Tibial artery (tissue), 4 donors: ENCODE data around the gene HOXC10.

Source experiments
- DNase-seq, 2 donors: peaks; one replicate each; pipeline ENCODE4 v3.0.0-alpha.2; 2019
- H3K27ac ChIP-seq, 2 donors: fragments of 200-600 bp; sonication (generic) in 1 of 2; 1 replicate in 1 of 2; 2 replicates in 1 of 2; pipeline ENCODE4 v1.5.1; 2018 to 2019; ENCODE audit warnings: mild to moderate bottlenecking in 1 of 2
- H3K27me3 ChIP-seq, 2 donors: fragments of 200-600 bp; sonication (generic) in 1 of 2; one replicate each; pipeline versions ENCODE4 v1.5.1 to v1.6.0; 2016 to 2019
- H3K36me3 ChIP-seq, 3 donors: fragments of 200-600 bp; sonication (generic) in 2 of 3; one replicate each; pipeline ENCODE4 v1.5.1; 2016 to 2019; ENCODE audit warnings: mild to moderate bottlenecking in 2 of 3
- H3K4me1 ChIP-seq, 4 donors: fragments of 200-600 bp; sonication (generic) in 2 of 4; 1 replicate in 3 of 4; 2 replicates in 1 of 4; pipeline ENCODE4 v1.5.1; 2016 to 2019
- H3K4me3 ChIP-seq, 2 donors: fragments of 200-600 bp; sonication (generic) in 1 of 2; 1 replicate in 1 of 2; 2 replicates in 1 of 2; pipeline ENCODE4 v1.5.1; 2018 to 2019; ENCODE audit warnings: mild to moderate bottlenecking in 2 of 2
- H3K9me3 ChIP-seq, 3 donors: fragments of 200-600 bp; sonication (generic) in 1 of 3; one replicate each; pipeline ENCODE4 v1.5.1; 2016 to 2019
- intact Hi-C: fragments of 100-400 bp; cut with DNase I; formaldehyde crosslinking; loops from one replicate; pipeline ENCODE4 v1.15.0; 2023; ENCODE audit warnings: low total_unique reads
- TF ChIP-seq, protein P1 (sequence below), 2 experiments: fragments of 200-600 bp in 1 of 2; fragments of 450-650 bp in 1 of 2; IDR thresholded peaks; one replicate each; pipeline ENCODE4 v1.5.1; 2017 to 2019; ENCODE audit warnings: antibody characterized with exemption in 2 of 2, mild to moderate bottlenecking in 1 of 2, moderate library complexity in 1 of 2

Gene HOXC10

DNA sequence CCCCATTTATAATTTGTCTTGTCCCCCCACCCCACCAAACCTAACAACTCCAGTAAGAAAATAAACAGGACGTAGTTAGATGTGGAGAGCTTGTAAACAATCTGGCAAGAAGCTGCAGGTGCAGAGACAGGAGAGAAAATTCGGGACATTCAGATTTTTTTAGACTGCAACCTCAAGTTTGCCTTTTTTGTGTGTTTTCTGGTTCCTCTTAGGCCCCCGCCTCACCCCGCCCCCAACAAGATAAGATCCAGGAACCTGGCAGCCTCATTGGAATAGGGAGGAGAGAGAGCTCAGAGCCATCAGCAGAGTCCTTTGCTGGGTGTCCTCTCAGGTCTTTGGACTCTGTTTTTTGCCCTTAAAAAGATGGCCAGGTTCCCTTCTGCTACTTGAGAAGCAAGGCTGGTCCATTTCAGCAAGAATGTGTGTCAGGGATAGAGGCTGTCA lies 2.9 kb downstream of the HOXC10 start:
- H3K9me3 ChIP-seq, result no peaks in the 10 kb centered on the region
- TF ChIP-seq, protein P1, sequence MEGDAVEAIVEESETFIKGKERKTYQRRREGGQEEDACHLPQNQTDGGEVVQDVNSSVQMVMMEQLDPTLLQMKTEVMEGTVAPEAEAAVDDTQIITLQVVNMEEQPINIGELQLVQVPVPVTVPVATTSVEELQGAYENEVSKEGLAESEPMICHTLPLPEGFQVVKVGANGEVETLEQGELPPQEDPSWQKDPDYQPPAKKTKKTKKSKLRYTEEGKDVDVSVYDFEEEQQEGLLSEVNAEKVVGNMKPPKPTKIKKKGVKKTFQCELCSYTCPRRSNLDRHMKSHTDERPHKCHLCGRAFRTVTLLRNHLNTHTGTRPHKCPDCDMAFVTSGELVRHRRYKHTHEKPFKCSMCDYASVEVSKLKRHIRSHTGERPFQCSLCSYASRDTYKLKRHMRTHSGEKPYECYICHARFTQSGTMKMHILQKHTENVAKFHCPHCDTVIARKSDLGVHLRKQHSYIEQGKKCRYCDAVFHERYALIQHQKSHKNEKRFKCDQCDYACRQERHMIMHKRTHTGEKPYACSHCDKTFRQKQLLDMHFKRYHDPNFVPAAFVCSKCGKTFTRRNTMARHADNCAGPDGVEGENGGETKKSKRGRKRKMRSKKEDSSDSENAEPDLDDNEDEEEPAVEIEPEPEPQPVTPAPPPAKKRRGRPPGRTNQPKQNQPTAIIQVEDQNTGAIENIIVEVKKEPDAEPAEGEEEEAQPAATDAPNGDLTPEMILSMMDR (IDR thresholded peaks at IDR 0.05), result no peak
- H3K4me3 ChIP-seq, result peak overlapping the region; percentile 64 to 84
- DNase-seq, result no peak
- H3K36me3 ChIP-seq, result no peaks in the 10 kb centered on the region
- H3K27ac ChIP-seq, result peak overlapping the region; percentile 93 to 98
- peaks cover 4 to 73% (median 48%) of the 10 kb centered on the region in 4 donors for H3K4me1 ChIP-seq
- intact Hi-C loops, result no loop called here
- H3K27me3 ChIP-seq, result no peaks in the 10 kb centered on the region

DNA sequence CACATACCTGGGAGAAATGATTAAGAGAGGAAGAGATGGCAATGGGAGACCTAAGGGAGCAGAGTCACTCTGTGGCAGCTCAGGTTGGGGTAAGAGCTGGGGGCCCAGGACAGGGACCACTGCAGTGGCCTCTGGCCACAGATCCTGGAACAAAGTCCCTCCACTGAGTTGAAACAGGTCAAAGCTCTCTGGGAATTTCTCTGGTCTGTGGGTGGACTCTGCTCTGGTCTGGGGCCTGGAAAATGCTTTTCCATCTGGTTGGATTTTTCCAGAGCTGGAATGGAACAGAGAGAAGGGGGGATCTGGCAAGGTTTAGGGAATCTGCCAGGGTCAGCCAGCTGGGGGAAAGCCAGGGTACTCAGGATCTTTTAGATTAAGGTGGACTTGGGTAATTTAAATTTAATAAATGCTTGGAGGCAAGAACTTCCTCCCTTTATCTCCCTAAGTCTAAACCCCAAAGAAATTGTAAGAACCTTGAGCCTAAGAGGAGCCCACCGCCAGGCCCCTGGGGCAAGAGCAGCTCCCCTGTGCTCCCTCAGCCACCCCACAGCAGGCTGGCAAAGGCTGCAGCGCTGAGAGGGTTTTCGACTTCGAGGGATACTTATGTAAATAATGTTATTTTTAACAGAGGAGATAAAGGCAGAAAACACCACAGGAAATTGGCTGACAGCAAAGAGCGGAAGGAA lies 3.7 kb downstream of the HOXC10 start:
- Histone ChIP-seq H3K27ac (peak overlapping the region; percentile 93 to 98), H3K36me3 (no peaks in the 10 kb centered on the region), H3K27me3 (no peaks in the 10 kb centered on the region), H3K4me3 (peak overlapping the region; percentile 64 to 84), H3K9me3 (no peaks in the 10 kb centered on the region), H3K4me1 (peaks cover 4 to 73% (median 55%) of the 10 kb centered on the region in 4 donors)
- TF ChIP-seq, protein P1 (IDR thresholded peaks at IDR 0.05), result no peak
- no peak for DNase-seq
- intact Hi-C loops, result no loop called here

DNA sequence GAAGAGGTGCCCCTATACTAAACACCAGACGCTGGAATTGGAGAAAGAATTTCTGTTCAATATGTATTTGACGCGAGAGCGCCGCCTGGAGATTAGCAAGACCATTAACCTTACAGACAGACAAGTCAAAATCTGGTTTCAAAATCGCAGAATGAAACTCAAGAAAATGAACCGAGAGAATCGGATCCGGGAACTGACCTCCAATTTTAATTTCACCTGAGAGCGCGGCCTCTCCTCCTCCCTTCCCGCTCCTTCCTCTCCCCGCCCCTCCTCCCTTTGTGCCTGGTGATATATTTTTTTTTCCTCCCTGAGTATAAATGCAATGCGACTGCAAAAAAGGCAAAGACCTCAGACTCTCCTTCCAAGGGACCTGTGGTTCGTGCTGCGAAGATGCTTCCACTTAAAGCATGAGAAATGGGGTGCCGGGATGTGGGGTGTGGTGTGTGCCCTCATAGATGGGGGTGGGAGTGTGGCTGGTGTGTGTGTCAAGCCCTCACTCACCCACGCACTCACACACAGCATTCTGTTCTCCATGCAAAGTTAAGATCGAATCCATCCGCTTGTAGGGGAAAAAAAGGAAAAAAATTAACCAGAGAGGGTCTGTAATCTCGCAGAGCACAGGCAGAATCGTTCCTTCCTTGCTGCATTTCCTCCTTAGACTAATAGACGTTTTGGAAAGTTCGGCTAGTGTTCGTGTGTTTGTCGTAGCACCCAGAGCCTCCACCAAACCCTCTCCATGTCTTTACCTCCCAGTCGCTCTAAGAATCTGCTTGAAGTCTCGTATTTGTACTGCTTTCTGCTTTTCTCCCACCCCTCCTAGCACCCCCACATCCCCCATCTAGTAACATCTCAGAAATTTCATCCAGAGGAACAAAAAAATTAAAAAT lies 4.5 kb downstream of the HOXC10 start:
- Histone ChIP-seq H3K4me1 (peaks cover 5 to 71% (median 60%) of the 10 kb centered on the region in 4 donors), H3K36me3 (no peaks in the 10 kb centered on the region), H3K4me3 (peak overlapping the region; percentile 64 to 84), H3K27ac (peak overlapping the region; percentile 93 to 98), H3K27me3 (no peaks in the 10 kb centered on the region), H3K9me3 (no peaks in the 10 kb centered on the region)
- intact Hi-C loops, result no loop called here
- TF ChIP-seq, protein P1 (IDR thresholded peaks at IDR 0.05), result peak; percentile 28 to 30
- DNase-seq, result no peak

DNA sequence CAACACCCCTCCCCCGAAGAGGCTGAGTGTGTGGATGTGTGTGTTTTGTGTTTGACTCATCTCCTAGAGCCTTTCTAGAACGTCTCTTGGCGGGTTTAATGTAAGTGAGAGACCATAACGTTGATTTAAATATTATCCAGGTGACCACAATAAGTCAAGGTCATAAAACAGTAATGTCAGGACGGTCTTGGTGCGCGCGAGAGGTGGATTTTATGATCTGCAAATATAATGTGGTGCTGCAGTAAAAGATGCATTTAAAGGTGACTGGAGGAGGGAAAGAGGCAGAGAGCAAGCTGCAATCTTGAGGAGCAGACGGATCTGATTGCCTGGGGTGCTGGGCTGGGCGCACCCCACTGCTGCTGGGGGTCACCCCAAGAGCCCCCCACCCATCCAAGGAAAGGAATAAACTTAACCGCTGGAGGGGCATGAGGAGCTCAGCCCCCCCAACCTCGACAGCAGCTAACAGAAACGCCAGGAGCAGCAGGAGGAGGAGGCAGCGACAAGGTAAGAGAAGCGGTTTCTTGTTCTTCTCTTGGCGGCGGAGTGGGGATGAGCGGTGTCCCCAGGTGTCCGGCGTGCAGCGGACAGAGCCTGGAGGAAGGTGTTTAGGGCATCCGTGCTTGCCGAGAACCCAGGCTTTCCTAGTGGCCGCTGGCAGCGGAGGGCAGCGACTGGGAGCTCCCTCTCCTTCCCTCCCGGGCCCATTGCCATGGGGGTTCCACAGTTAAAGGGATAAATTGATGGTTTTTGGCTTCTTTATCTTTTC lies 5.5 kb downstream of the HOXC10 start:
- H3K27ac ChIP-seq, result peak overlapping the region; percentile 93 to 98
- H3K4me3 ChIP-seq, result peak overlapping the region; percentile 41 to 64

DNA sequence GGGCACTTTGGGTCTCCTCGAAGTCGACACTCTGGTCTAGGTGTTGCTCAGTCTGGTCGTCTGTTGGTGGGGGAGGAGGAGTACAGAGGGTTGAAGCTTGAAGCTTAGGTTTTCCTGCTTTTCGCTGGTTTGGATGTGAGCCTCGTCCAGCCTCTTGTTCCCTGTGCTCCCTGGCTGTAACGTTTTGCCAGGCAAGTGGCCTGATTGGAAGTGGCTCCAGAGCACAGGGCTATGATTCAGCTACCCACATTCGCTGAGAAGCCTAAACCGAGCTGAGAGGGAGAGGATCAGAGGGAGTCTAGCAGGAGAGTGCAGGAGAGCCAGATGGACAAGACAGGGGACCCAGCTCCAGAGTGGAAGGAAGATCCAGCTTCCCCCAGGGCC lies 6.1 kb downstream of the HOXC10 start:
- Histone ChIP-seq H3K36me3 (no peaks in the 10 kb centered on the region), H3K27me3 (no peaks in the 10 kb centered on the region), H3K4me1 (peaks cover 8 to 73% (median 61%) of the 10 kb centered on the region in 4 donors), H3K27ac (peak overlapping the region; percentile 93 to 98), H3K9me3 (no peaks in the 10 kb centered on the region), H3K4me3 (peak overlapping the region; percentile 41 to 64)
- TF ChIP-seq, protein P1 (IDR thresholded peaks at IDR 0.05), result no peak
- intact Hi-C loops, result no loop called here
- peak; percentile 88 to 89 for DNase-seq

More for the DNA sequence above, 5.5 kb downstream of the HOXC10 start:
- DNase-seq, result no peak
- intact Hi-C loops, result no loop called here
- peaks cover 8 to 72% (median 61%) of the 10 kb centered on the region in 4 donors for H3K4me1 ChIP-seq
- no peaks in the 10 kb centered on the region for H3K9me3 ChIP-seq
- no peaks in the 10 kb centered on the region for H3K36me3 ChIP-seq
- no peaks in the 10 kb centered on the region for H3K27me3 ChIP-seq
- TF ChIP-seq, protein P1 (IDR thresholded peaks at IDR 0.05), result peak in 1 of 2 experiments; percentile 9
